ENCODE data around the gene LIMK2. TPM values are rescaled to one million over a fixed set of nuclear protein-coding genes. Genes with fewer than 3 reads are reported as not detected.
A peak's percentile ranks its signal among the peaks of the same experiment; 100 is the strongest.

LIMK2 gene
- total RNA-seq, 1 donor from 2014 or later: 8.0 TPM

DNA sequence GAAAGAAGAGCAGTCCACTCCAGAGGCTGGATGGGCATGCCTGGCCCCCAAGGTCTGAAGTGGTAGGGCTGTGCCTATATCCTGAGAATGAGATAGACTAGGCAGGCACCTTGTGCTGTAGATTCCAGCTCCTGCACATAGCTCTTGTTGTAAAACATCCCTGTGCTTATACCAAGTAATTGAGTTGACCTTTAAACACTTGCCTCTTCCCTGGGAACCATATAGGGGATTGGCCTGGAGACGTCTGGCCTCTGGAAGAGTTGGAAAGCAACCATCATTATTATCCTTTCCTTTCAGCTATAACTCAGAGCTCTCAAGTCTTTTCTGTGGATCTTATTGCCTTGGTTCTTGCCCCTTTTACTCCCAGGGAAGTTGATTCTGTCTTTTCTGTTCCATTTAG, 15.1 kb downstream of the LIMK2 start:
- H3K36me3 ChIP-seq: peaks cover 14% of the 10 kb centered on the region
- H3K27me3 ChIP-seq (ENCODE audit: low read depth): no peaks in the 10 kb centered on the region
- TF ChIP-seq, protein P1, sequence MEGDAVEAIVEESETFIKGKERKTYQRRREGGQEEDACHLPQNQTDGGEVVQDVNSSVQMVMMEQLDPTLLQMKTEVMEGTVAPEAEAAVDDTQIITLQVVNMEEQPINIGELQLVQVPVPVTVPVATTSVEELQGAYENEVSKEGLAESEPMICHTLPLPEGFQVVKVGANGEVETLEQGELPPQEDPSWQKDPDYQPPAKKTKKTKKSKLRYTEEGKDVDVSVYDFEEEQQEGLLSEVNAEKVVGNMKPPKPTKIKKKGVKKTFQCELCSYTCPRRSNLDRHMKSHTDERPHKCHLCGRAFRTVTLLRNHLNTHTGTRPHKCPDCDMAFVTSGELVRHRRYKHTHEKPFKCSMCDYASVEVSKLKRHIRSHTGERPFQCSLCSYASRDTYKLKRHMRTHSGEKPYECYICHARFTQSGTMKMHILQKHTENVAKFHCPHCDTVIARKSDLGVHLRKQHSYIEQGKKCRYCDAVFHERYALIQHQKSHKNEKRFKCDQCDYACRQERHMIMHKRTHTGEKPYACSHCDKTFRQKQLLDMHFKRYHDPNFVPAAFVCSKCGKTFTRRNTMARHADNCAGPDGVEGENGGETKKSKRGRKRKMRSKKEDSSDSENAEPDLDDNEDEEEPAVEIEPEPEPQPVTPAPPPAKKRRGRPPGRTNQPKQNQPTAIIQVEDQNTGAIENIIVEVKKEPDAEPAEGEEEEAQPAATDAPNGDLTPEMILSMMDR (IDR thresholded peaks at IDR 0.05; ENCODE audit: borderline replicate concordance): no peak
- intact Hi-C loops (cut with micrococcal nuclease): no loop called here
- DNase-seq: no peak
- no peak overlapping the region for H3K27ac ChIP-seq (replicated peaks)
- H3K4me3 ChIP-seq: no peak overlapping the region
- peaks cover 67% of the 10 kb centered on the region for H3K4me1 ChIP-seq
- no peaks in the 10 kb centered on the region for H3K9me3 ChIP-seq (replicated peaks)

DNA sequence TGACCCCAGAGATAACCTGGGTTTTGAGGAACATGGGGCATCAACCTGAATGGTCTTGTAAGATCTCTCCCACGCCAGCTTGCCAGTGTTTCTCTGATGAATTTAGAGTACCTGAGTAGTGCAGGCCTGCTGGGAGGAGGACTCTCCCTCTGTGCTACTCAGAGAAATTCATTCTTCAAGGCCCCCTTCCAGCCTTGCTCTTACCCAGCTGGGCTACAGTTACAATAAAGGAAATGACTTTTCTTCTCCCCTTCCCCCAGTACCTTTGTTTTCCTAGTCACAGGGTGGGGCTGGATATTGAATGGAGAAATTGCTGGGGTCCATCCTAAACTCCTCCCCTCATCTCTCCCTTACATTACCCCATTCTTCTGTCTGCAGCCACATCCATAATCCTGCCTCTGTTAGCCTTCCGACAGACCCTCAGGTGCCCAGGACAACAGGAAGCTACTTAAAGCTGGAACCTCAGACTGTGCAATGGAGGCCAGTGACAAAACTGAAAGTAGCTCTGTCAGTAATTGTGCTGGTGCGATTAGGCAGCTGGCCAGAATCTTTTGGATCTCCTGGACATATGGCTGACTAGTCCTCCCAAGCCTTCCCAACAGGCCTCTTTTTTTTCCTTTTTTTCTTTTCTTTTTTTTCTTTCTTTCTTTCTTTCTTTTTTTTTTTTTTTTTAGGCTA, 17.4 kb downstream of the LIMK2 start:
- DNase-seq: peak; percentile 47
- TF ChIP-seq, protein P1 (IDR thresholded peaks at IDR 0.05; ENCODE audit: borderline replicate concordance): no peak
- Histone ChIP-seq H3K27ac (replicated peaks) (peak overlapping the region; percentile 80), H3K9me3 (replicated peaks) (no peaks in the 10 kb centered on the region), H3K36me3 (peaks cover 14% of the 10 kb centered on the region), H3K4me3 (peak overlapping the region; percentile 22), H3K4me1 (peaks cover 71% of the 10 kb centered on the region), H3K27me3 (ENCODE audit: low read depth) (no peaks in the 10 kb centered on the region)
- intact Hi-C loops (cut with micrococcal nuclease): no loop called here

DNA sequence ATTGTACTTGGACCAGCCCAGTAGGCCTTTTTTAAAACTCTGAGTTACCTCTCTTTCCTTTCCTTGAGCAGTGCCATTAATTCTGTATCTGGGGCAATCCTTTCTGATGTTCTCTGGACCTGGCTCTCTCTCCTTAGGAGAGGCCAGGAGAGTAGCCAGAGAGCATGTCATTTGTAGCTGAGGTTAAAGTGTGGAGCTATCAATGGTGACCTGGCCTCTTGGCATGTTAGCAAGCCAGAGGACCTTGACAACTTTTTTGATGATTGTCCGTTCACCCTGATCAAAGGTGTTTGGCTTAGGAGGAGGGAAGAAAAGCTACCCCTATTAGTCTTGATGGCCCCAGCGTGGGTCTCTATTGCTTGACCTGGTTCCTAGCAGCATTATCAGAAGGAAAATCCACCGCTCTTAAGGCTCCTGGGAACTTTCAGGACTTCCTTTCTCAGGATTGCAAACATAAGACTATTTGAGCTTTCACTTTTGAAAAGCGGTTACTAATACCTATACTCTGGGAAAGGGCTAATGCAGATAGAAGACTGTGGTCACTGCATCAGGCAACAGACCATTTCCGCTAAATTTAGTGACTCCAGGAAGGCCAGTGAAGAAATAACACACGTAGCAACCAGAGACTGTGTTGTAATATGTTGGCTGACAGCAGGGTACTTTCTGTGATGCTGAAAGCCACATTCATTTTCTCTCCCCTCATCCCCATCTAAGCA, 18.2 kb downstream of the LIMK2 start:
- no peak for DNase-seq
- Histone ChIP-seq H3K9me3 (replicated peaks) (no peaks in the 10 kb centered on the region), H3K36me3 (peaks cover 14% of the 10 kb centered on the region), H3K4me1 (peaks cover 75% of the 10 kb centered on the region), H3K27me3 (ENCODE audit: low read depth) (no peaks in the 10 kb centered on the region), H3K27ac (replicated peaks) (peak overlapping the region; percentile 80), H3K4me3 (peak overlapping the region; percentile 25)
- TF ChIP-seq, protein P1 (IDR thresholded peaks at IDR 0.05; ENCODE audit: borderline replicate concordance): no peak
- intact Hi-C loops (cut with micrococcal nuclease): no loop called here

DNA sequence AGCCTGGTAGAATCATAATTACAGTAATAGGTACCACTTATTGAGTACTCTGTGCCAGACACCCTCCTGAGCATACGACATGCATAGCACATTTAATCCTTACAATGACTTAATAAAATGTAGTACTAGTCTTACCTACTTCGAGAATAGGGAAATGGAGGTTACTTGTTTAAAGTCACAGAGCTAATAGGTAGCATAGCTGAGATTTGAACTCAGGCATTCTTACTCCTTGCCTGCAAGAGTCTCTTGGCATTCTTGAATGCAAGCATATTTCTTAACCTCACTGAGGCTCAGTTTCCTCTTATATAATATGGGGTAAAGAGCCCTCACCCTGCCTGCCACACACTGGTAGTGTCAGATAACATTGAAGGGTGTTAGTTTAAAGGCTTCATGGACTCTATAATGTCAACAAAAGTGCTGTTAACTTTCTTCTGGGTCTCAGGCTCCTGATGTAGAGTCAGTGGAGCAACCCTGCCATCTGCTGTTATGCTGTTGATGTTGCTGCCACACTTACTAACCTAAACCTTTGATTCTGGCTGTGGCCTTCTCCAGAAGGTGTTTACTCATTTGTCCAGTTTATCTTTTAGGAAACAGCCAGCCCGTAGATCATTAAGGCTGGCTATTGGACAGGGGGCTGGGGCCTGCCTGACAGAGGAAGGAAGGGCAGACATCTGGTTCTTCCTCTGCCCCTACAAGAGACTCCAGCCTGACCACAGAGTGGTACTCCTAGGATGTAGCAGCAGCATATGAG, 18.9 kb downstream of the LIMK2 start:
- TF ChIP-seq, protein P1 (IDR thresholded peaks at IDR 0.05; ENCODE audit: borderline replicate concordance): peak; percentile 80
- Histone ChIP-seq H3K9me3 (replicated peaks) (no peaks in the 10 kb centered on the region), H3K27me3 (ENCODE audit: low read depth) (no peaks in the 10 kb centered on the region), H3K4me3 (peak overlapping the region; percentile 25), H3K36me3 (peaks cover 11% of the 10 kb centered on the region), H3K27ac (replicated peaks) (peak overlapping the region; percentile 80), H3K4me1 (peaks cover 70% of the 10 kb centered on the region)
- DNase-seq: no peak
- intact Hi-C loops (cut with micrococcal nuclease): no loop called here

DNA sequence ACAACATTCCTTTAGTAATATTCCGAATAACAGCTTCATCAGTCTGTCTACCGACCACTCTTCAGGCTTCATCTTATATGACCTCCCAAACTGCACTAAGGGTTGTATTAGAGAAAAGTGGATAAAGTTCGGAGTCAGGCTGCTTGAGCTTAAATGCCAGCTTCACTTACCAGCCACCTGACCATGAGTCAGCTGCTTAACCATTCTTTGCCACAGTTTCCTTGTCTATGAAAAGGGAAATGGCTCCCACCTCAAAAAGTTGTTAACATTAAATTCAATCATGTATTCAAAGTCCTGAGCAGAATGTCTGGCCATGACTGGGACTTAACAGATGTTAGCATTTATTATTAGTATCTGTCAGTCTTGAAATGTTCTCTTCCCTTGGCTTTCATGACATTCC, 20.9 kb downstream of the LIMK2 start:
- peaks cover 64% of the 10 kb centered on the region for H3K4me1 ChIP-seq
- intact Hi-C loops (cut with micrococcal nuclease): no loop called here

More for the DNA sequence above, 20.9 kb downstream of the LIMK2 start:
- TF ChIP-seq, protein P1 (IDR thresholded peaks at IDR 0.05; ENCODE audit: borderline replicate concordance): no peak
- no peaks in the 10 kb centered on the region for H3K27me3 ChIP-seq (ENCODE audit: low read depth)
- no peaks in the 10 kb centered on the region for H3K36me3 ChIP-seq
- H3K27ac ChIP-seq (replicated peaks): peak overlapping the region; percentile 5
- H3K4me3 ChIP-seq: no peak overlapping the region
- H3K9me3 ChIP-seq (replicated peaks): no peaks in the 10 kb centered on the region
- DNase-seq: no peak

Data from left ventricle myocardium inferior (tissue), 1 donor.